Measurements from ENCODE around the gene PSPH.
"Not testable (repeated sequence)": the region's sequence is repeated elsewhere in the genome, so short reads cannot be mapped to it uniquely, and the experiment has no call there.

PSPH gene

DNA sequence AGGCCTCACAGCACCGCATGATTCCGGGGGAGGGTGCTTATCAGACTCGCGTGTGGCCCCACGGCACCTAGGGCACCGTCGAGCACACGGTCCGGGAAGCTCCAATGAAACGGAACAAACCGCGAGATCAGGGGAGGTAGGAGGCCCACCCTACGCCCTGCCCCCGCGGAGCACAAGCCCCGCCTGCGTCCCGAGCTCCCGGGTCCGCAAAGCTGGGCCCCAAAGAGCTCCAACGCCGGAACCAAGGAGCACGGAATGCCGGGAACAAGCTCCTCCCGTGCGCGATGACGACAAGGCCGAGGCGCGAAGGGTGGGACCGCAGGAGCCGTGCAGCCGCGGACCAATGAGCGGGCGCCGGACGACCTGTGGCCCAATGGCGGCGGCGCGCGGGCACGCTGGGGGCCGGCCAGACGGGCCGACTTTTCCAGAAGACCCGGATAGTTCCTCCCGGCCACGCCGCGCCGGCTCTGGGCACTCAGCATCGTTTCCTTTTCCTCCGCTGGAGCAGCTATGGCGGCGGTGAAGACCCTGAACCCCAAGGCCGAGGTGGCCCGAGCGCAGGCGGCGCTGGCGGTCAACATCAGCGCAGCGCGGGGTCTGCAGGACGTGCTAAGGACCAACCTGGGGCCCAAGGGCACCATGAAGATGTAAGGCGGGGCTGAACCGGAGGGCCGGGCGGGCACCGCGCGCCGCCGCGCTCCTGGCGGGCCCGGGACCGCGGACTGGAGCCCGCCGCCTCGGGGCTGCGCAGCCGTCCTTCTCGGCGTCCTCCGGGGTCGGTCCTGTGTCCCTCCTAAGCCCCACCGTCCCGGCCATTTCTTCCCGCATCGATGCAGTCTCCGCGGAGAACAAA, at the start of gene PSPH, which contains the start of gene CCT6A:
Gene PSPH (minus strand): TSS at position 106 of the 853 bp plus-strand sequence. CDS start 30,232 bp downstream, outside the sequence.
Gene CCT6A (plus strand): TSS at position 427 of the 853 bp plus-strand sequence. CDS start 84 bp downstream, at position 511.
- no peaks in the 10 kb centered on the region for H3K9me3 ChIP-seq (ENCODE audit: severe bottlenecking)
- H3K4me1 ChIP-seq (ENCODE audit: insufficient read depth, poor library complexity, severe bottlenecking), result peaks cover 13% of the 10 kb centered on the region
- peak within 1 kb of the TSS; percentile 60 for H3K27ac ChIP-seq (ENCODE audit: poor library complexity, severe bottlenecking)
- H3K4me3 ChIP-seq (ENCODE audit: severe bottlenecking), result peak within 1 kb of the TSS; percentile 75
- ATAC-seq (ENCODE audit: low read depth) (peak; percentile 93), DNase-seq (ENCODE audit: low spot score) (peak; percentile 97)
- H3K36me3 ChIP-seq (ENCODE audit: low read depth), result peaks cover 43% of the 10 kb centered on the region
- H3K27me3 ChIP-seq (ENCODE audit: insufficient read depth, poor library complexity, severe bottlenecking), result no peaks in the 10 kb centered on the region
- TF ChIP-seq, protein P1, sequence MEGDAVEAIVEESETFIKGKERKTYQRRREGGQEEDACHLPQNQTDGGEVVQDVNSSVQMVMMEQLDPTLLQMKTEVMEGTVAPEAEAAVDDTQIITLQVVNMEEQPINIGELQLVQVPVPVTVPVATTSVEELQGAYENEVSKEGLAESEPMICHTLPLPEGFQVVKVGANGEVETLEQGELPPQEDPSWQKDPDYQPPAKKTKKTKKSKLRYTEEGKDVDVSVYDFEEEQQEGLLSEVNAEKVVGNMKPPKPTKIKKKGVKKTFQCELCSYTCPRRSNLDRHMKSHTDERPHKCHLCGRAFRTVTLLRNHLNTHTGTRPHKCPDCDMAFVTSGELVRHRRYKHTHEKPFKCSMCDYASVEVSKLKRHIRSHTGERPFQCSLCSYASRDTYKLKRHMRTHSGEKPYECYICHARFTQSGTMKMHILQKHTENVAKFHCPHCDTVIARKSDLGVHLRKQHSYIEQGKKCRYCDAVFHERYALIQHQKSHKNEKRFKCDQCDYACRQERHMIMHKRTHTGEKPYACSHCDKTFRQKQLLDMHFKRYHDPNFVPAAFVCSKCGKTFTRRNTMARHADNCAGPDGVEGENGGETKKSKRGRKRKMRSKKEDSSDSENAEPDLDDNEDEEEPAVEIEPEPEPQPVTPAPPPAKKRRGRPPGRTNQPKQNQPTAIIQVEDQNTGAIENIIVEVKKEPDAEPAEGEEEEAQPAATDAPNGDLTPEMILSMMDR (IDR thresholded peaks at IDR 0.05; ENCODE audit: poor library complexity, severe bottlenecking), result no peak

GRCh38 chr7:56099653-56100052, 48.4 kb upstream of the PSPH start:
- Histone ChIP-seq H3K27ac (ENCODE audit: poor library complexity, severe bottlenecking) (no peak overlapping the region), H3K9me3 (ENCODE audit: severe bottlenecking) (no peaks in the 10 kb centered on the region), H3K4me1 (ENCODE audit: insufficient read depth, poor library complexity, severe bottlenecking) (no peaks in the 10 kb centered on the region), H3K36me3 (ENCODE audit: low read depth) (peaks cover 51% of the 10 kb centered on the region), H3K27me3 (ENCODE audit: insufficient read depth, poor library complexity, severe bottlenecking) (no peaks in the 10 kb centered on the region), H3K4me3 (ENCODE audit: severe bottlenecking) (no peak overlapping the region)
- TF ChIP-seq, protein P1 (IDR thresholded peaks at IDR 0.05; ENCODE audit: poor library complexity, severe bottlenecking), result no peak
- ATAC-seq (ENCODE audit: low read depth), result peak; percentile 36; the same call in 2 of the 3 replicates
- DNase-seq (ENCODE audit: low spot score), result no peak

DNA sequence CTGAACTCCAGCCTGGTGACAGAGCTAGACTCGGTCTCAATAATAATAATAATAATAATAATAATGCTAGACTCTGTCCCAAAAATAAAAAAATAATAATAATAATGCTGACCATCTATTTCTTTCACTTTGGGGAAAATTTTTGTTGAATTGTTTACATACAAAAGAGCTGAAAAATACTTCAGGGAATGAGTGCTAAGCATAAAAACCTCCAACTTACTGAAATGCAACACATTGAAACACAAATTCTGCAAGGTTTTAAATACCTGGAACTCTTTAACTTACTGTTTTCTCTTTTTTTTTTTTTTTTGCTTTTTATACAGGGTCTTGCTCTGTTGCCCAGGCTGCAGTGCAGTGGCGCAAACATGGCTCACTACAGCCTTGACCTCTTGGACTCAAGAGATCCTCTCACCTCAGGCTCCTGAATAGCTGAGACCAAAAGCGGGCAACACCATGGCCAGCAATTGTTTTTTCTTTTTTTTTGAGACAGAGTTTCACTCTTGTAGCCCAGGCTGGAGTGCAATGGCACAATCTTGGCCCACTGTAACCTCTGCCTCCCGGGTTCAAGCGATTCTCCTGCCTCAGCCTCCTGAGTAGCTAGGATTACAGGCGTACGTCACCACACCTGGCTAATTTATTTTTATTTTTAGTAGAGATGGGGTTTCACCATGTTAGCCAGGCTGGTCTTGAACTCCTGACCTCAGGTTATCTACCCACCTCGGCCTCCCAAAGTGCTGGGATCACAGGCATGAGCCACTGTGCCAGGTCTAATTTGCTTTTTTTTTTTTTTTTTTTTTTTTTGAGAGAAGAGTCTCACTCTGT, 47.2 kb upstream of the PSPH start:
- H3K4me3 ChIP-seq (ENCODE audit: severe bottlenecking); H3K27ac ChIP-seq (ENCODE audit: poor library complexity, severe bottlenecking); ATAC-seq (ENCODE audit: low read depth); H3K9me3 ChIP-seq (ENCODE audit: severe bottlenecking); H3K27me3 ChIP-seq (ENCODE audit: insufficient read depth, poor library complexity, severe bottlenecking); H3K4me1 ChIP-seq (ENCODE audit: insufficient read depth, poor library complexity, severe bottlenecking); DNase-seq (ENCODE audit: low spot score): not testable (repeated sequence)
- H3K36me3 ChIP-seq (ENCODE audit: low read depth), result peaks cover 39% of the 10 kb centered on the region

DNA sequence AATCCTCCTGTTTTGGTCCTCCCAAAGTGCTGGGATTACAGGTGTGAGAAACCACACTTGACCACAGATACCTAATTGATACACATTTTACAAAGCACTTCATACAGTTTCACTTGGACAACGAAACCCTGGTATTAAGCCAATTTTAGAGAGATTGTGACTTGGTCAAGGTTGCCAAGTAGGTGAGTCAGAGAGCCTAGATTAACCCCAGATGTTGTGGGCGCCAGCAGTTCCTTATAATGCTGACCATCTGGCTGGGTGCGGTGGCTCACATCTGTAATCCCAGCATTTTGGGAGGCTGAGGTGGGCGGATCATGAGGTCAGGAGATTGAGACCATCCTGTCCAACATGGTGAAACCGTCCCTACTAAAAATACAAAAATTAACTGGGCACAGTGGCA, 46.5 kb upstream of the PSPH start:
- DNase-seq (ENCODE audit: low spot score) (no peak), ATAC-seq (ENCODE audit: low read depth) (peak; percentile 38)
- no peaks in the 10 kb centered on the region for H3K27me3 ChIP-seq (ENCODE audit: insufficient read depth, poor library complexity, severe bottlenecking)
- H3K4me1 ChIP-seq (ENCODE audit: insufficient read depth, poor library complexity, severe bottlenecking), result no peaks in the 10 kb centered on the region
- H3K4me3 ChIP-seq (ENCODE audit: severe bottlenecking), result no peak overlapping the region
- TF ChIP-seq, protein P1 (IDR thresholded peaks at IDR 0.05; ENCODE audit: poor library complexity, severe bottlenecking), result no peak
- H3K27ac ChIP-seq (ENCODE audit: poor library complexity, severe bottlenecking), result no peak overlapping the region
- H3K9me3 ChIP-seq (ENCODE audit: severe bottlenecking), result no peaks in the 10 kb centered on the region
- H3K36me3 ChIP-seq (ENCODE audit: low read depth), result peaks cover 32% of the 10 kb centered on the region

- Histone ChIP-seq H3K27ac (ENCODE audit: poor library complexity, severe bottlenecking) (no peak within 1 kb of the TSS), H3K4me3 (ENCODE audit: severe bottlenecking) (no peak within 1 kb of the TSS), H3K4me1 (ENCODE audit: insufficient read depth, poor library complexity, severe bottlenecking) (no peaks in the 10 kb centered on the region), H3K36me3 (ENCODE audit: low read depth) (no peaks in the 10 kb centered on the region), H3K9me3 (ENCODE audit: severe bottlenecking) (no peaks in the 10 kb centered on the region), H3K27me3 (ENCODE audit: insufficient read depth, poor library complexity, severe bottlenecking) (no peaks in the 10 kb centered on the region)
- ATAC-seq (ENCODE audit: low read depth), result peak; percentile 64
- TF ChIP-seq, protein P1 (IDR thresholded peaks at IDR 0.05; ENCODE audit: poor library complexity, severe bottlenecking), result peak; percentile 47
- DNase-seq (ENCODE audit: low spot score), result no peak
Measured at GRCh38 chr7:56092789-56093531, 41.7 kb upstream of the PSPH start, which contains the start of gene PHKG1. Gene PHKG1, minus strand, starts transcription at chr7:56092952. Its CDS starts 4,011 bp downstream, at chr7:56088941.

GRCh38 chr7:56092388-56092787, 41.1 kb upstream of the PSPH start:
- not testable (repeated sequence) for H3K4me1 ChIP-seq (ENCODE audit: insufficient read depth, poor library complexity, severe bottlenecking); H3K27me3 ChIP-seq (ENCODE audit: insufficient read depth, poor library complexity, severe bottlenecking); H3K27ac ChIP-seq (ENCODE audit: poor library complexity, severe bottlenecking); H3K36me3 ChIP-seq (ENCODE audit: low read depth); H3K9me3 ChIP-seq (ENCODE audit: severe bottlenecking); ATAC-seq (ENCODE audit: low read depth); H3K4me3 ChIP-seq (ENCODE audit: severe bottlenecking); DNase-seq (ENCODE audit: low spot score)

Measured in RWPE2 (cell line).